ENCODE measurements around the gene DCTN5.
"Not testable (repeated sequence)": the region's sequence is repeated elsewhere in the genome, so short reads cannot be mapped to it uniquely, and the experiment has no call there.

Gene DCTN5

DNA sequence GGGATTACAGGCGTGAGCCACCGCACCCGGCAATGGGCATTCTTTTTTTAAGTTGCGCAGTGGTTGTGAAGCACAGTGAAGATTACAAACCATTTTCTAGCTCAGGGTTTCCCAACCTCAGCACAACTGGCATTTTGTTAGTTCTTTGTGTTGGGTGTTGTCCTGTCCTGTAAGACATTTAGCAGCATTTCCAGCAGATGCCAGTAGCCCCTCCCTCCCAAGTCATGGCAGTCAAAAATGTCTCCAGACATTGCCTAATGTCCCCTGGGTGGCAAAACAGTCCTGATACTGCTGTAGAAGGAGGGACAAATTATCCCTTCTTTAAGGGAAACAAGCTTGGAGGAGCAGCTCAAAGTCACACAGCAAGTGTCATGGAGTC is 53.0 kb downstream of the DCTN5 start:
- DNase-seq (ENCODE audit: low read depth, low spot score): no peak

GRCh38 chr16:23694644-23695373 is 53.5 kb downstream of the DCTN5 start:
- DNase-seq (ENCODE audit: low read depth, low spot score): peak; percentile 89

DNA sequence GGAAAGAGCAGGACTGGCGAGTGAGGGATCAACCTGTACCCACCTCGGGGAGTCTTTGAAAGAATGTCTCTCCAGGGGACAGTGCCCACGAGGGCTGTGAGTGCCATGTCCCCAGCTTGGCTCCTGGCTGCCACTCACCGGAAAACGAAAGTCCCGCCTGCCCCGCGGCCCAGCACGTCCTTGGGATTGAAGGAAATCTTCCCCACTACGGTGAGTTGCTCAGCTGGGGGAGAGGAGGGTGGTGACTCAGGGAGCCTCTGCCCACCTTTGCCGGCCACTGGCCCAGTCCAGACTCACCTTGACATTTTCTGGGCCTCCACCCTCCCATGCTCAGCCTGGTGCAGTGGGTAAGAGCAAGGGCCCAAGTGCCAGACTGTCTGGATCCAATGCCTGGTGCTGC is 54.5 kb downstream of the DCTN5 start:
- no peak for DNase-seq (ENCODE audit: low read depth, low spot score)

GRCh38 chr16:23699100-23699499 is 57.8 kb downstream of the DCTN5 start:
- no peak for DNase-seq (ENCODE audit: low read depth, low spot score)

GRCh38 chr16:23700093-23700492 is 58.8 kb downstream of the DCTN5 start:
- no peak for DNase-seq (ENCODE audit: low read depth, low spot score)

- peak; percentile 71 for DNase-seq (ENCODE audit: low read depth, low spot score)
Measured at GRCh38 chr16:23700509-23700908, 59.2 kb downstream of the DCTN5 start.

- no peak for DNase-seq (ENCODE audit: low read depth, low spot score)
Measured at GRCh38 chr16:23701045-23701444, 59.8 kb downstream of the DCTN5 start.

GRCh38 chr16:23702951-23703350 is 61.7 kb downstream of the DCTN5 start:
- DNase-seq (ENCODE audit: low read depth, low spot score): no peak

DNA sequence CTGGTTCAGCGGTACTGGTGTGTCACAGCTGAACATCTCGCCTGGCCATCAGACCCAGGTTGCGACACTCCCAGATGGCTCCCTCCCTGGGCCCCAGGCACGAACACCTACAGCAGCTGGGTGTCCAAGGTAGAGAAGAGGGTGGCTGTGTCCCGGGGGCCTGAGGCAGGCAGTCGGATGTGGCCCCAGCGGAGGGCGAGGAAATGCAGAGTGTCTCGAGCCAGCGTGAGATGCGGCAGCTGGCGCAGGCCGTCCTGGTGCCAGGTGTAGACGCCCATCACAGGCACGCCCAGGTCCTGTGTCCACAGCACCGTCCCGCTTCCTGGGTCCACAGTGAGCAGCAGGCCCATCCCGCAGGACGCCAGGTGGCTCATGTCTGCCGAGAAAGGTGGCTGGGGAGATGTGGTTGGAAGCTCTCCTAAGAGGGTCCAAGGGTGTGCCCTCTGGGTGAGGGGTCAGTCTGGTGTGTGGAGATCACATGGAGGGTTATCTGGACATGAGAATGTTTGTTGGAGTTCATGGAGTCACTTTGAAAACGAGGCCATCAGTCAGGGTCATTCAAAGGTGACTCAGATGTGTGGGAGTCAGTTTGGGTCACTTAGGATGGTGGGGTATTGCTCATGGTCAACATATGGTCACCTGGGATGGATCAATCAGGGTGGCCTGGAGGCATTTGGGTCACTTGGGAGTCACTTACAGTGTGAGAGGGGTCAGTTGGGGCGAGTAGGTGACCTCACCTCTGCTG is 63.7 kb downstream of the DCTN5 start:
- DNase-seq (ENCODE audit: low read depth, low spot score): no peak

DNA sequence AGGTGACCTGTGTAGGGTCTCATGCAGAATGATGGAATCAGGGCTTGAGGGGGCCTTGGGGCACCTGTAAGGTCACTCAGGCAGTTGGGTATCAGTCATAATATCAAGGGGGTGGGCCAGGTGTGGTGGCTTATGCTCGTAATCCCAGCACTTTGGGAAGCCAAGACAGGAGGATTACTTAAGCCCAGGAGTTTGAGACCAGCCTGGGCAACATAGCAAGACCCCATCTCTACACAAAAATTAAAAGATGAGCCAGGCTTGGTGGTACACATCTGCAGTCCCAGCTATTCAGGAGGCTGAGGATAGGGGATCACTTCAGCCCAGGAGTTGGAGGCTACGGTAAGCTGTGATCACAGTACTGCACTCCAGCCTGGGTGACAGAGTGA is 64.2 kb downstream of the DCTN5 start:
- DNase-seq (ENCODE audit: low read depth, low spot score): no peak

DNA sequence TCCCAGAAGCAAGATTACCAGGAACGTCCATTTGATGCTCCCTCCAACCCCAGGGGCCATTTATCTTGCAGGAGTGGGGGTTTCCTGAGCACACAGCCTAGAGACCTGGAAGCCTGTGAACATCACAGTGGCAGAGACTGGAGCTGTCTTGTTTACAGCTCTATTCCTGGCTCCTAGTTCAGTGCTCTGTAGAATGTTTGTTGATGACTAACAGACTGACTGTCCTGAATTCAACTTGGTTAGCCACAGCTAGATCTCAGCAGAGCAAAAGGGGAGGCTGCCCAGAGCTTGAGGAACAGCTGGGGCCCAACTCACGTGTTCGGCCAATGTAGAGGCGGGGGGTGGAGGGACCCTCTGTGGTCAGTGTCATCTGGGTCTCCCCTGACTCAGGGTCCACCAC is 65.2 kb downstream of the DCTN5 start:
- DNase-seq (ENCODE audit: low read depth, low spot score): no peak

DNA sequence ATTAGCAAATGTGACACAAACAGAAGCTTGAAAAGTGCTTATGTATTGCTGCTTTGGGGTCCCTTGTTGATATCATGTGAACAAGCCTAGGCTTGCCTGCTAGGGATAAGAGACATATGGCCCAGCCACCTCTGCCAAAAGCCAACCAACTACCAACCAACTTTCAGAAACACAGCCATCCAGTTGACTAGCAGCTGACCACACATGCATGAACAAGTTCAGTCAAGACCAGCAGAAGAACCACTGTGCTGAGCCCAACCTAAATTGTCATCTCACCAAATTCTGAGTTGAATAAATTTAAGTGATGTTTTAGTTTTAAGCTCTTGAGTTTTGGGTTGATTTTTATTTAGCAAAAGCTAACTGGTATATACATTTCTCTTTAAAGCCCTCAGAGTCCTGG is 68.3 kb downstream of the DCTN5 start:
- DNase-seq (ENCODE audit: low read depth, low spot score): no peak

DNA sequence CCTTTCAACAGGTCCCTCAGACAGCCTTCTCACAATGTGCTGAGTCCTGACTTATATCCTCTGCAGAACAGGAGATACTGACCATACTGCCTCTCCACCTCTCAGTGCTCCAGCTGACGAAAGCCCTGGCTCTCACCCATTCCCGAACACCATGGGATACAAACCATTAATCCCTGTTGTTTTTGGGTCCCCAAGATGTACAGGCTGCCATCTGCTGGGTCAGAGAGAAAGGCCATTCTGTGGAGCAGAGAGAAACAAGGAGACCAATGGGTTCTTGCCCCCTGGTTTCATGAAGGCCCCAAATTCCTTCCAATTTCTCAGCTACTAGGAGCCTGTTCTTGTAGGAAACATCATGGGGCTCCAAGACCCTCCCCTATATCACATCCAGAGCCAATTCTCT is 68.7 kb downstream of the DCTN5 start:
- DNase-seq (ENCODE audit: low read depth, low spot score): no peak

DNA sequence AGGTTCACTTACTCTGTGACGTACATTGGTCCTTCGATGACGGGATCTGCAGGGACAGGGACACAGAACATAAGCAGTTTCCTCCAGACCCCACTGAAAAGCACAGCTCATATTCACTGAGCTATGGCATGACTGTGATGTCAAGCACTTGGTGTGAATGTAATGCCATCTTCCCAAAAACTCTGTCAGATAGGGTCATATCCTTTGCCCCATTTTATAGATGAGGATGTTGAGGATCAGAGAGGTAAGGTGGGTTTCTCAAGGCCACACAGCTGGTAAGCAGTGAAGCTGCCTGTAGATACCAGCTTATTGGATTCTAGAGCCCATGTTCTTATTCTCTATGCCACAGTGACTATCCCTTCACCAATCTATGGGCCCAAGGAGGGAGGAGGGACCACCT is 69.2 kb downstream of the DCTN5 start:
- DNase-seq (ENCODE audit: low read depth, low spot score): no peak

- DNase-seq (ENCODE audit: low read depth, low spot score): no peak
Measured at GRCh38 chr16:23711785-23712184, 70.5 kb downstream of the DCTN5 start.

- DNase-seq (ENCODE audit: low read depth, low spot score): peak; percentile 14
Measured at GRCh38 chr16:23712976-23713375, 71.7 kb downstream of the DCTN5 start, which contains the start of gene ERN2. TSS of gene ERN2 (minus strand) at chr16:23713222. CDS start at chr16:23713187, 35 bp downstream.

DNA sequence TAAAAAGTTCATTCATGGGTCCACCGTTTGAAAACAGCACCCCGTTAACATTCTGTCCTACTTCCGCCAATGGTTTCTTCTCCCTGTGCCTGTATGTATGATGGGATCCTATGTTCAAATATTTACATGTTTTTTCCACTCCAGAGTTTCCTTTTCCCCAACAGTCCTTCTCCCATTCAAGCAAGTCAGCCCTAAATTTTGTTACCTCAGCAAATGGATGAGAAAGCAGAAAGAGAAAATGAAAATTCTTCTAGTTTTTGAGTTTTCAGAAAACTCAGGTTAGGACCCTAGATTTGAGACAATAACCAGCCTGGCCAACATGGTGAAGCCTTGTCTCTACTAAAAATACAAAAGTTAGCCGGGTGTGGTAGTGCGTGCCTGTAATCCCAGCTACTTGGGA is 75.2 kb downstream of the DCTN5 start:
- DNase-seq (ENCODE audit: low read depth, low spot score): no peak

GRCh38 chr16:23722613-23723240 is 81.5 kb downstream of the DCTN5 start:
- DNase-seq (ENCODE audit: low read depth, low spot score): not testable (repeated sequence)

- DNase-seq (ENCODE audit: low read depth, low spot score): no peak
Measured at GRCh38 chr16:23724096-23724784, 83.0 kb downstream of the DCTN5 start.

GRCh38 chr16:23724785-23725131 is 83.5 kb downstream of the DCTN5 start:
- no peak for DNase-seq (ENCODE audit: low read depth, low spot score)

GRCh38 chr16:23726710-23727109 is 85.4 kb downstream of the DCTN5 start:
- DNase-seq (ENCODE audit: low read depth, low spot score): no peak

All from ELF-1 (cell line).